ENCODE results near the gene MAGEB17. TPM values are rescaled to one million over a fixed set of nuclear protein-coding genes. Genes with fewer than 3 reads are reported as not detected.

The MAGEB17 gene
- total RNA-seq, 2 experiments from 2014 or later: not detected

- H3K27ac Mint-ChIP-seq: no peak overlapping the region
Observed at GRCh38 chrX:16213961-16214360, 46.7 kb downstream of the MAGEB17 start.

GRCh38 chrX:16215660-16216059 is 48.4 kb downstream of the MAGEB17 start:
- no peaks in the 10 kb centered on the region for H3K27me3 Mint-ChIP-seq
- no peaks in the 10 kb centered on the region for H3K36me3 Mint-ChIP-seq (ENCODE audit: low read depth)
- no peak overlapping the region for H3K27ac Mint-ChIP-seq
- intact Hi-C loops (cut with micrococcal nuclease): no loop called here
- H3K9me3 Mint-ChIP-seq: no peaks in the 10 kb centered on the region
- H3K4me3 Mint-ChIP-seq: no peak overlapping the region
- CTCF ChIA-PET: no interaction called here
- DNase-seq: no peak
- no peaks in the 10 kb centered on the region for H3K4me1 Mint-ChIP-seq (ENCODE audit: low read depth)
- POLR2A ChIA-PET: no interaction called here
- TF ChIP-seq CTCF (IDR thresholded peaks at IDR 0.05): no peak
- ATAC-seq: no peak

More at GRCh38 chrX:16213961-16214360, 46.7 kb downstream of the MAGEB17 start:
- no peaks in the 10 kb centered on the region for H3K4me1 Mint-ChIP-seq (ENCODE audit: low read depth)
- H3K4me3 Mint-ChIP-seq: no peak overlapping the region
- H3K9me3 Mint-ChIP-seq: no peaks in the 10 kb centered on the region
- H3K27me3 Mint-ChIP-seq: no peaks in the 10 kb centered on the region
- no peaks in the 10 kb centered on the region for H3K36me3 Mint-ChIP-seq (ENCODE audit: low read depth)
- ATAC-seq: no peak
- ChIA-PET POLR2A (no interaction called here), CTCF (interaction anchor here (1.1 kb wide), 1 partner anchor 91 kb away, joined by 3 read pairs; the partner anchor contains the start of gene GRPR)
- intact Hi-C loops (cut with micrococcal nuclease): no loop called here
- no peak for TF ChIP-seq CTCF (IDR thresholded peaks at IDR 0.05)
- no peak for DNase-seq

Other genes starting within 250 kb of the MAGEB17 start
- gene GRPR, start 43.9 kb upstream of the MAGEB17 start, total RNA-seq: not detected

Data from activated CD8-positive, alpha-beta T cell treated with anti-CD3 and anti-CD28 coated beads for 36 hours (primary cell).